HepG2 (cell line): Measurements from ENCODE around the gene APIP. TPM values are rescaled to one million over a fixed set of nuclear protein-coding genes. Genes with fewer than 3 reads are reported as not detected.

Source experiments
- CCAR2 ChIP-seq: fragments of 200-400 bp; formaldehyde crosslinking; optimal IDR thresholded peaks from 2 replicates; pipeline ENCODE3; 2018; ENCODE audit warnings: low read depth, mild to moderate bottlenecking, low read length, moderate library complexity
- CENPT ChIP-seq: sonication (generic); formaldehyde crosslinking; IDR thresholded peaks from 2 replicates; pipeline ENCODE4 v1.8.0; 2022; ENCODE audit warnings: low read depth, mild to moderate bottlenecking, moderate library complexity, missing genetic modification reagents
- FLYWCH1 ChIP-seq: sonication (generic); formaldehyde crosslinking; IDR thresholded peaks from 2 replicates; pipeline ENCODE4 v1.8.1; 2023; ENCODE audit warnings: mild to moderate bottlenecking, missing genetic modification reagents
- HNRNPH1 ChIP-seq: fragments of 200-400 bp; formaldehyde crosslinking; optimal IDR thresholded peaks from 2 replicates; pipeline ENCODE3; 2017; ENCODE audit warnings: mild to moderate bottlenecking, low read depth, low read length
- HOXA3 ChIP-seq: sonication (generic); formaldehyde crosslinking; IDR thresholded peaks from 2 replicates; pipeline ENCODE4 v1.5.0; 2020; ENCODE audit warnings: missing genetic modification reagents
- KDM5B ChIP-seq: sonication (generic); formaldehyde crosslinking; IDR thresholded peaks from 2 replicates; pipeline ENCODE4 v1.4.0; 2020; ENCODE audit warnings: missing genetic modification reagents, mild to moderate bottlenecking, borderline replicate concordance
- MAFF ChIP-seq: IDR thresholded peaks from 2 replicates; pipeline ENCODE4 v1.6.1; 2011; ENCODE audit warnings: low read depth, low read length, improper control_type of control experiment
- MED8 ChIP-seq: sonication (generic); formaldehyde crosslinking; IDR thresholded peaks from 2 replicates; pipeline ENCODE4 v1.8.1; 2023; ENCODE audit warnings: mild to moderate bottlenecking, missing genetic modification reagents; ENCODE audit not compliant: insufficient replicate concordance
- MIER2 ChIP-seq: IDR thresholded peaks from 2 replicates; pipeline ENCODE4 v1.6.1; 2016; ENCODE audit warnings: missing biosample characterization, missing genetic modification reagents
- NCOR1 ChIP-seq: fragments of 200-600 bp; sonication (generic); IDR thresholded peaks from 2 replicates; pipeline ENCODE4 v1.7.0; 2017; ENCODE audit warnings: antibody characterized with exemption, low read length, borderline replicate concordance
- NFATC3 ChIP-seq: sonication (generic); formaldehyde crosslinking; IDR thresholded peaks from 2 replicates; pipeline ENCODE4 v1.5.1; 2020; ENCODE audit warnings: mild to moderate bottlenecking, missing genetic modification reagents
- NFE2L1 ChIP-seq: sonication (generic); formaldehyde crosslinking; IDR thresholded peaks from 2 replicates; pipeline ENCODE4 v1.4.0; 2020; ENCODE audit warnings: missing genetic modification reagents, mild to moderate bottlenecking, borderline replicate concordance
- SMYD3 ChIP-seq: sonication (generic); formaldehyde crosslinking; IDR thresholded peaks from 2 replicates; pipeline ENCODE4 v1.8.1; 2023; ENCODE audit warnings: mild to moderate bottlenecking, missing genetic modification reagents
- STAT6 ChIP-seq: sonication (generic); formaldehyde crosslinking; IDR thresholded peaks from 2 replicates; pipeline ENCODE4 v1.4.0; 2020; ENCODE audit warnings: missing genetic modification reagents, mild to moderate bottlenecking, borderline replicate concordance
- TSC22D2 ChIP-seq: sonication (generic); formaldehyde crosslinking; IDR thresholded peaks from 2 replicates; pipeline ENCODE4 v1.5.1; 2020; ENCODE audit warnings: missing genetic modification reagents, mild to moderate bottlenecking, borderline replicate concordance
- ZBTB49 ChIP-seq: sonication (generic); formaldehyde crosslinking; IDR thresholded peaks from 2 replicates; pipeline ENCODE4 v1.4.0; 2020; ENCODE audit warnings: missing genetic modification reagents, borderline replicate concordance
- ZFP36L2 ChIP-seq: sonication (generic); formaldehyde crosslinking; IDR thresholded peaks from 2 replicates; pipeline ENCODE4 v1.4.0; 2020; ENCODE audit warnings: missing genetic modification reagents
- ZNF24 ChIP-seq: fragments of 450-650 bp; IDR thresholded peaks from 2 replicates; pipeline ENCODE4 v1.6.1; 2017; ENCODE audit warnings: antibody characterized with exemption, mild to moderate bottlenecking
- ZNF282 ChIP-seq: fragments of 450-650 bp; IDR thresholded peaks from 2 replicates; pipeline ENCODE4 v1.6.1; 2018; ENCODE audit not compliant: partially characterized antibody
- ZNF530 ChIP-seq: sonication (generic); formaldehyde crosslinking; IDR thresholded peaks from 2 replicates; pipeline ENCODE4 v1.5.0; 2020; ENCODE audit warnings: low read depth, mild to moderate bottlenecking, missing genetic modification reagents
- ZNF570 ChIP-seq: sonication (generic); formaldehyde crosslinking; IDR thresholded peaks from 2 replicates; pipeline ENCODE4 v1.4.0; 2020; ENCODE audit warnings: mild to moderate bottlenecking, missing genetic modification reagents, borderline replicate concordance
- ZNF883 ChIP-seq: sonication (generic); formaldehyde crosslinking; IDR thresholded peaks from 2 replicates; pipeline ENCODE4 v1.5.1; 2020; ENCODE audit warnings: mild to moderate bottlenecking, missing genetic modification reagents; ENCODE audit errors: not compliant biosample characterization
- polyA plus RNA-seq, 8 experiments: library from polyadenylated mRNA; depleted of rRNA in 3 of 8; stranded (reverse) in 7 of 8; unstranded in 1 of 8; fragments of >200 nt; fragmentation: Illumina TruSeq in 4 of 8; extraction: Trizol in 4 of 8; gene quantifications; 2 replicates each; pipeline versions ENCODE4 v1.2.1 to v1.2.3, GENCODE V29; 2011 to 2016; ENCODE audit warnings: low read depth in 4 of 8, missing spikeins in 1 of 8, mixed read lengths in 1 of 8; ENCODE audit not compliant: insufficient read depth in 1 of 8
- total RNA-seq, 5 experiments: library from RNA; depleted of rRNA; stranded (reverse); fragments of >200 nt; fragmentation: Illumina TruSeq; extraction: Trizol; gene quantifications; 2 replicates each; pipeline ENCODE4 v1.2.3, GENCODE V29; 2016; ENCODE audit warnings: low read depth in 1 of 5

APIP gene
- total and polyA plus RNA-seq, 2 of the 13 experiments (the other 11 are each of a cell fraction or from before 2014, with no cell fraction given): 16.9 to 31.0 TPM

- TF ChIP-seq STAT6 (CRISPR knock-in tag): peak; percentile 45; the same call in 1 of the 2 replicates
- no peak for TF ChIP-seq MED8
- TF ChIP-seq HNRNPH1: no peak
- no peak for TF ChIP-seq CCAR2
- TF ChIP-seq TSC22D2 (CRISPR knock-in tag): no peak; the same call in 1 of the 2 replicates
- no peak for TF ChIP-seq ZNF570 (CRISPR knock-in tag)
- TF ChIP-seq CENPT: no peak
- peak; percentile 66 for TF ChIP-seq ZNF883 (CRISPR knock-in tag)
- TF ChIP-seq ZNF24: no peak
- TF ChIP-seq MAFF: no peak
- TF ChIP-seq ZNF530 (CRISPR knock-in tag): no peak
- no peak for TF ChIP-seq SMYD3 (CRISPR knock-in tag)
- TF ChIP-seq MIER2 (CRISPR knock-in tag): peak; percentile 11; the same call in 1 of the 2 replicates
- TF ChIP-seq ZFP36L2: no peak
- TF ChIP-seq HOXA3: peak; percentile 60
- no peak for TF ChIP-seq NCOR1
- no peak for TF ChIP-seq NFE2L1 (CRISPR knock-in tag)
- TF ChIP-seq KDM5B: peak; percentile 77
- no peak for TF ChIP-seq ZBTB49 (CRISPR knock-in tag)
- no peak for TF ChIP-seq ZNF282
- no peak for TF ChIP-seq FLYWCH1
- TF ChIP-seq NFATC3 (CRISPR knock-in tag): peak; percentile 95; the same call in 1 of the 2 replicates
Observed at GRCh38 chr11:34916015-34916842, at the start of gene APIP, which contains the start of gene PDHX (continued).
